K562 (cell line): ENCODE measurements around the gene NAALAD2. TPM values are rescaled to one million over a fixed set of nuclear protein-coding genes. Genes with fewer than 3 reads are reported as not detected.
A peak's percentile ranks its signal among the peaks of the same experiment; 100 is the strongest.

Experiments used
- ATAC-seq: fragments of 200-7000 bp; cut with Tn5 transposase; 3 replicates; pipeline ENCODE4 v1.9.1; 2020; ENCODE audit warnings: moderate library complexity
- BruUV-seq: library from RNA; stranded (reverse); fragments of 400-500 nt; replicated peaks from 2 replicates; lab custom pipeline; 2021; lab: Mats Ljungman, UMichigan
- CTCF ChIA-PET: fragments of 300-600 bp; formaldehyde crosslinking; extraction: SDS; loops from one replicate; lab custom pipeline; 2021; ENCODE audit warnings: low intra/inter-chr PET ratio; lab: Yijun Ruan, JAX
- POLR2A ChIA-PET: fragments of 300-600, 350-650 bp; sonication (Branson Sonifier 250); formaldehyde crosslinking; extraction: SDS; loops from one replicate; lab custom pipeline; 2021; ENCODE audit warnings: antibody characterized with exemption, inconsistent platforms; lab: Yijun Ruan, JAX
- DNase-seq, 4 experiments: peaks; one replicate each; pipeline versions ENCODE4 v3.0.0 to v3.0.0-alpha.2; 2011 to 2018; ENCODE audit warnings: low spot score in 3 of 4, mixed read lengths in 3 of 4; ENCODE audit errors: extremely low read depth in 1 of 4
- FAIRE-seq: peaks from 2 replicates; lab custom pipeline; 2011; peaks lifted over from hg19 to GRCh38; lab: Jason Lieb, UNC
- H2AFZ ChIP-seq: 2 replicates; pipeline ENCODE4 v1.6.0; 2011; ENCODE audit warnings: low read depth, low read length, control low read depth, inconsistent platforms
- H3K27ac ChIP-seq: fragments of 200-600 bp; 3 replicates; pipeline ENCODE4 v1.8.0; 2011; ENCODE audit warnings: low read depth, mild to moderate bottlenecking, control low read depth, inconsistent platforms, low read length, moderate library complexity, mixed read lengths; ENCODE audit errors: extremely low read depth
- H3K27me3 ChIP-seq, 2 experiments: fragments of 300-600 bp in 1 of 2; 2 replicates in 1 of 2; 3 replicates in 1 of 2; pipeline versions ENCODE4 v1.6.0 to v1.8.0; 2011; ENCODE audit warnings: inconsistent platforms in 2 of 2, low read length in 2 of 2, mild to moderate bottlenecking in 1 of 2, mixed read lengths in 1 of 2, moderate library complexity in 1 of 2; ENCODE audit not compliant: control insufficient read depth in 2 of 2, insufficient read depth in 2 of 2
- H3K36me3 ChIP-seq: fragments of 300-600 bp; 3 replicates; pipeline ENCODE4 v1.8.0; 2011; ENCODE audit warnings: mild to moderate bottlenecking, low read length, inconsistent platforms; ENCODE audit not compliant: control insufficient read depth, insufficient read depth
- H3K4me1 ChIP-seq, 2 experiments: fragments of 200-600 bp in 1 of 2; replicated peaks in 1 of 2; 2 replicates in 1 of 2; 3 replicates in 1 of 2; pipeline versions ENCODE4 v1.5.1 to v1.8.0; 2011; ENCODE audit warnings: inconsistent platforms in 2 of 2, low read length in 2 of 2, mild to moderate bottlenecking in 1 of 2, mixed read lengths in 1 of 2, moderate library complexity in 1 of 2; ENCODE audit not compliant: control insufficient read depth in 2 of 2, insufficient read depth in 2 of 2
- H3K4me2 ChIP-seq: 2 replicates; pipeline ENCODE4 v1.6.1; 2011; ENCODE audit warnings: low read length, control low read depth, inconsistent platforms, mixed read lengths; ENCODE audit not compliant: insufficient read depth
- H3K4me3 ChIP-seq: fragments of 200-600 bp; sonication (generic), shearing (Covaris generic); 2 replicates; pipeline ENCODE4 v1.5.1; 2016; ENCODE audit warnings: control low read depth, inconsistent platforms
- H3K79me2 ChIP-seq: fragments of 200-600 bp; 3 replicates; pipeline ENCODE4 v1.8.0; 2011; ENCODE audit warnings: low read length, inconsistent platforms; ENCODE audit not compliant: control insufficient read depth, insufficient read depth
- H3K9ac ChIP-seq, 2 experiments: 2 replicates each; pipeline versions ENCODE4 v1.6.0 to v1.6.1; 2011; ENCODE audit warnings: low read depth in 2 of 2, low read length in 2 of 2, control low read depth in 1 of 2, inconsistent platforms in 1 of 2, mild to moderate bottlenecking in 1 of 2, mixed read lengths in 1 of 2; ENCODE audit not compliant: insufficient read depth in 1 of 2
- H3K9me1 ChIP-seq: one replicate; pipeline ENCODE4 v1.6.0; 2011; ENCODE audit warnings: inconsistent platforms, mild to moderate bottlenecking, low read length, moderate library complexity; ENCODE audit not compliant: control insufficient read depth, insufficient read depth
- H3K9me3 ChIP-seq: replicated peaks from 2 replicates; pipeline ENCODE4 v1.5.1; 2011; ENCODE audit warnings: low read depth, low read length, inconsistent platforms; ENCODE audit not compliant: control insufficient read depth, insufficient read depth
- H4K20me1 ChIP-seq: replicated peaks from 2 replicates; pipeline ENCODE4 v1.6.1; 2011; ENCODE audit warnings: low read length, inconsistent platforms, mixed read lengths; ENCODE audit not compliant: control insufficient read depth, insufficient read depth
- BCLAF1 ChIP-seq, 2 experiments: fragments of 450-650 bp in 1 of 2; IDR thresholded peaks; 2 replicates each; pipeline ENCODE4 v1.6.1; 2011 to 2017; ENCODE audit warnings: low read depth in 2 of 2, antibody characterized with exemption in 1 of 2, borderline replicate concordance in 1 of 2, low read length in 1 of 2, mild to moderate bottlenecking in 1 of 2, mixed read lengths in 1 of 2; ENCODE audit not compliant: control insufficient read depth in 1 of 2
- CBFA2T3 ChIP-seq: fragments of 450-650 bp; IDR thresholded peaks from 2 replicates; pipeline ENCODE4 v1.6.1; 2017
- CCAR2 ChIP-seq: fragments of 200-400 bp; formaldehyde crosslinking; IDR thresholded peaks from 2 replicates; pipeline ENCODE4 v1.6.1; 2017; ENCODE audit warnings: mild to moderate bottlenecking, low read depth, low read length
- ELF1 ChIP-seq: fragments of 200-800 bp; sonication (Bioruptor generic); IDR thresholded peaks from 2 replicates; pipeline ENCODE4 v1.6.1; 2016; ENCODE audit warnings: missing genetic modification characterization, missing compliant biosample characterization
- HEY1 ChIP-seq: fragments of 250-450 bp; sonication (Bioruptor Pico); IDR thresholded peaks from 2 replicates; pipeline ENCODE4 v1.5.0; 2020; ENCODE audit warnings: mild to moderate bottlenecking, moderate library complexity, borderline replicate concordance
- HMGXB4 ChIP-seq: sonication (generic); formaldehyde crosslinking; IDR thresholded peaks from 2 replicates; pipeline ENCODE4 v1.8.1; 2023; ENCODE audit warnings: mild to moderate bottlenecking, missing genetic modification reagents
- WGBS: fragments of 100-300 bp; shearing (Covaris generic); methylation state at CpG from one replicate; pipeline ENCODE4 v1.1.6; 2016; ENCODE audit warnings: low coverage, mixed read lengths; ENCODE audit not compliant: insufficient coverage; ENCODE audit errors: missing lambda C conversion rate; 5-methylcytosine and 5-hydroxymethylcytosine counted together
- in situ Hi-C: fragments of 300-500 bp; cut with MboI; formaldehyde crosslinking; loops from 4 replicates; pipeline ENCODE4 v1.15.0; 2018; ENCODE audit warnings: inconsistent platforms, mixed read lengths
- intact Hi-C: fragments of 100-400 bp; cut with micrococcal nuclease; formaldehyde crosslinking; loops from 2 replicates; pipeline ENCODE4 v1.14.2; 2022
- polyA plus RNA-seq, 8 experiments: library from polyadenylated mRNA; depleted of rRNA in 4 of 8; stranded (reverse) in 5 of 8; unstranded in 3 of 8; fragments of >200 nt; fragmentation: Nextera tagmentation in 2 of 8; fragmentation: Illumina TruSeq in 1 of 8; extraction: Ambion mirVana in 2 of 8; extraction: Trizol in 1 of 8; gene quantifications; 2 replicates each; pipeline versions ENCODE4 v1.2.1 to v1.2.3, GENCODE V29; 2011 to 2014; ENCODE audit warnings: inconsistent platforms in 1 of 8, missing spikeins in 1 of 8
- total RNA-seq, 7 experiments: library from RNA; depleted of rRNA in 6 of 7; stranded (reverse); fragments of >200 nt in 6 of 7; fragmentation: Illumina TruSeq in 2 of 7; extraction: Trizol in 2 of 7; gene quantifications; 2 replicates each; pipeline versions ENCODE4 v1.2.1 to v1.2.3, GENCODE V29; 2011 to 2021; ENCODE audit warnings: low replicate concordance in 1 of 7

Gene NAALAD2
- total and polyA plus RNA-seq, 9 of the 15 experiments (the other 6 are each of a cell fraction or from before 2014, with no cell fraction given) = 0.05 to 0.24 (median 0.12) TPM

GRCh38 chr11:90133560-90134477, 644 bp upstream of the NAALAD2 start:
- WGBS = 2% methylated on average over 11 of the region's 11 CpGs
- no peak for TF ChIP-seq CBFA2T3
- no peak for TF ChIP-seq HMGXB4 (CRISPR knock-in tag)
- no peak for TF ChIP-seq CCAR2
- peak; percentile 22; the same call in 1 of the 2 replicates for TF ChIP-seq ELF1
- TF ChIP-seq HEY1 (CRISPR knock-in tag) = no peak
- no peak for TF ChIP-seq BCLAF1 (IDR thresholded peaks at IDR 0.05; ENCODE audit: borderline replicate concordance in 1 of 2, control insufficient read depth in 1 of 2, low read depth in 2 of 2, low read length in 1 of 2)
- H2AFZ ChIP-seq = peak overlapping the region; percentile 28; the same call in 1 of the 2 replicates
- H3K9me1 ChIP-seq = no peaks in the 10 kb centered on the region
- no peak for DNase-seq
- in situ Hi-C loops = no loop called here
- POLR2A ChIA-PET = interaction anchor here (0.6 to 1.0 kb wide), 2 partner anchors 10 to 14 kb away, joined by 3 to 5 read pairs; no protein-coding TSS in a partner anchor
- H3K79me2 ChIP-seq = no peaks in the 10 kb centered on the region
- no peaks in the 10 kb centered on the region for H3K36me3 ChIP-seq
- no peak overlapping the region; a peak in 1 of 4 replicates for H3K9ac ChIP-seq
- no peaks in the 10 kb centered on the region for H4K20me1 ChIP-seq
- H3K9me3 ChIP-seq = no peaks in the 10 kb centered on the region
- H3K27me3 ChIP-seq = no peaks in the 10 kb centered on the region
- intact Hi-C loops = no loop called here
- H3K27ac ChIP-seq = no peak overlapping the region
- peaks cover 0 to 6% of the 10 kb centered on the region in 2 experiments; a peak in 2 of 5 replicates for H3K4me1 ChIP-seq
- no TSS peak for BruUV-seq
- H3K4me3 ChIP-seq = no peak overlapping the region
- no peak for ATAC-seq
- CTCF ChIA-PET = no interaction called here
- no peak for FAIRE-seq
- peak overlapping the region; percentile 35; the same call in 1 of the 2 replicates for H3K4me2 ChIP-seq
